ENCODE results near the gene PNMA5. TPM values are rescaled to one million over a fixed set of nuclear protein-coding genes. Genes with fewer than 3 reads are reported as not detected.
"Not testable (repeated sequence)": the region's sequence is repeated elsewhere in the genome, so short reads cannot be mapped to it uniquely, and the experiment has no call there.

Gene PNMA5
- total RNA-seq (2014; rRNA removed; shearing (Covaris generic); ENCODE audit: low replicate concordance) = not detected in 2 replicates

DNA sequence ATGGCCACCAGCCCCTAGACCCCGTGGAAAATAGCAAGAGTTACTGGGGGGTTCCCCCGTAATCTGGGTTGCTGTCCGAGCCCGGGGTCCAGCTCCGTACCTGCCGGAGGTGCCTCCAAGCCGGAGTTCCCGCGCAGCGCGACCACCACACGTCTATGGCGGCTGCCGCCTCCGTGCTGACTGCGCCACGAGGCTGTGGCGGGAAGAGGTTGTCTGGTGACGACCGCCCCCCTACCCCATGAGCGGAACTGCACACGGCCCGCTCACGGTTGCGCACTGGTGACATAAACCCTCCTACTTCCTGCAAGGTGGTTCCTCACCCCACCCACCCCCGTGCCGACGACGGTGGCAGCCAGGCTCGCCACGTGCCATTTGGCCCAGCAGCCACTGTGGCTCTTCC lies at the start of gene PNMA5:
Gene PNMA5, minus strand, starts transcription at position 184 of the 400 bp plus-strand sequence. CDS start 2,518 bp downstream, outside the sequence.
- no peak for DNase-seq (ENCODE audit: low read depth)
- in situ Hi-C loops (cut with HindIII; ENCODE audit: low pct_unique_long_range_greater_than_20kb, low sequenced_read_pairs) = no loop called here

DNA sequence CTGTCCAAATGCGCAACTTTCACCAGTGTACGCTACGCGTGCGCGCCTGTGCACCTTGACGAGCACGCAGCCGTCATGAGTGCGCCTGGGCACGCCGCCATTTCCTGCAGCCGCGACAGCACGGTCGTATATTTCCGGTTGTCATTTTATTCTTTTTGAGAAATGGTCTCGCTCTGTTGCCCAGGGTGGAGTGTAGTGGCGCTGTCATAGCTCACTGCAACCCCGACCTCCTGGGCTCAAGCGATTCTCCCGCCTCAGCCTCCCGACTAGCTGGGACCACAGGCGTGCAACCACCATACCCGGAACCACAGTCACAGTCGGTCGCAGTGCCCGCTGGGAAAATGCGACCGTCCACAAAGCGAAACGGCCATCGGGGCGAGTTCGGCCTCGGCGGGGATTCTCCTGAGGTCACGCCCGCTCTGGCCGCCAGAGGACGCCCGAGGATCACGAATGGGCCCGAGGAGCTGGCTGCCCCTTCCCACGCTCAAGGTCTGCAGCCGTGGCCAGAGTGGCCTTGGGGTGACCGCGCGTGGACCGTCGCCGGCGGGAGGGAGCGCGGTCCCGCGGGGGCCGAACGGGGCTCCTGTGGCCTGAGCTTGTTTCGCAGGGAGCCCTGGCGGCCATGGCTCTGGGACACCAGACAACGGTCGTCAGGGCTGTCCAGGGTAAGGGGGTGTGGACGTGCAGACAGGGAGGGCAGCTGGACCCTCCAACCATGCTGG lies 38.6 kb upstream of the PNMA5 start:
- in situ Hi-C loops (cut with HindIII; ENCODE audit: low pct_unique_long_range_greater_than_20kb, low sequenced_read_pairs) = no loop called here
- DNase-seq (ENCODE audit: low read depth) = peak; percentile 65

DNA sequence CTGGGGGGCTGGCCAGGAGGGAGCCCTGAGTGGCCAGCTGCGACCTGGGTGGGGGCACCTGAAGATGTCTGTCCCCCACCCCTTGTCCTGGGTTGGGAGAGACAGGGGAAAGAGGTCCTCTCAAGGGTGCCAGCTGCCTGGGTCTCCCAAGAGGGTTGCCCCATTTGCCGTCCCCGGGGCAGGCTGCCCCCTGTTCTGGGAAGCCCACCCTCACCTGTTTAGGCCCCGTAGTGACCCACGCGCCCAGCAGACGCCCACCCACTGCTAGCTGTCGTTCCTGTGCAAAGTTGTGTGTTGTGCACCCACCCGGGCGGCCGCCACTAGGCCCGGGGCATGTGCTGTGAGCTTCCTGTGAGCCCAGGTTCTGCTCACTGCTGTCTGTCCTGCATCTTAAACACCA lies 36.9 kb upstream of the PNMA5 start:
- in situ Hi-C loops (cut with HindIII; ENCODE audit: low pct_unique_long_range_greater_than_20kb, low sequenced_read_pairs) = no loop called here

DNA sequence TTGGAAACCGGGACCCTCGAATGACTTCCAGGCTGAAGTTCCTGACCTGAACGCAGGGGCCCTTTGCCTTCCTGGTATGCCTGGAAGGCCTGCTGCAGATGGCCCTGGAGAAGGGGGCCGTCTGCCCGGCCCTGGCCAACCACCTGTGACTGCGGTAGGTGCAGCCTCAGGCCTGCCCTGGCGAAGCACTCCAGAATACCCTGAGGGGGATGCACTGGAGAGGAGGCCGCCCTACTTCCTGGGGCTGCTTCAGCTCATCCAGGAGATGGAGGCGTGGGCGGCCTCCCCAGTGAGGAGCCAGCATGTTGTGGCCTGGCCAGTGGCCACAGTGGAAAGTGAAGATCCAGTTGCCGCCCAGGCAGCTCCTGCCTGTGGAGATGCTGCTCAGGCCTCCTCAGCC lies 36.0 kb upstream of the PNMA5 start:
- no peak for DNase-seq (ENCODE audit: low read depth)
- in situ Hi-C loops (cut with HindIII; ENCODE audit: low pct_unique_long_range_greater_than_20kb, low sequenced_read_pairs) = no loop called here

More for the DNA sequence above, 36.9 kb upstream of the PNMA5 start:
- no peak for DNase-seq (ENCODE audit: low read depth)

DNA sequence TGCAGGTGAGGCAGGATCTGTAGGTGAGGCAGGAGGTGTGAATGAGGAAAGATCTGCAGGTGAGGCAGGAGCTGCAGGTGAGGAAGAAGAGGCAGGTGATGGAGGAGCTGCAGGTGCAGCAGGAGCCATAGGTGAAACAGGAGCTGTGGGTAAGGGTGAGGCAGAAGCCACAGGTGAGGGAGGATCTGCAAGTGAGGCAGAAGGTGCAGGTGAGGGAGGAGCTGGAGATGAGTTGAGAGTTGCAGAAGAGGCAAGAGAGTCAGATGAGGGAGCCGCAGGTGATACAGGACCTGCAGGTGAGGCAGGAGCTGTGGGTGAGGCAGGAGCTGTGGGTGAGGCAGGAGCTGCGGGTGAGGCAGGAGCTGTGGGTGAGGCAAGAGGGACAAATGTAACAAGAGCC lies 35.2 kb upstream of the PNMA5 start:
- no peak for DNase-seq (ENCODE audit: low read depth)
- in situ Hi-C loops (cut with HindIII; ENCODE audit: low pct_unique_long_range_greater_than_20kb, low sequenced_read_pairs) = no loop called here

DNA sequence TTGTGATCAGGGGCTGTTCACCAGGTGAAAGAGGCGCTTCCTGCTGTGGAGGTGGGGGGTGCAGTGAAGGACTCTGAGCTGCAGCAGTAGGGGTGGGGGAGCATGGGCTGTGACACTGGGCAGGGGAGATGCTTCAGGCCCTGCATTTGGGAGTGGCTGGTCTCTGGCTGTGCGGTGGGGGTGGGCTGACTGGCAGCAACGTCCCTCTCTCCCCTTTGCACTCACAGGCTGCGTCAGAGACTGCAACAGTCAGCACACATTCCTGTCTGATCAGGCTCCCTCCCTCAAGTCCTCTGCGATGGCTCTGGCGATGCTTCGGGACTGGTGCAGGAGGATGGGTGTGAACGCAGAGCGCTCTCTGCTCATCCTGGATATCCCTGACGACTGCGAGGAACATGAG lies 34.6 kb upstream of the PNMA5 start:
- in situ Hi-C loops (cut with HindIII; ENCODE audit: low pct_unique_long_range_greater_than_20kb, low sequenced_read_pairs); DNase-seq (ENCODE audit: low read depth): not testable (repeated sequence)

DNA sequence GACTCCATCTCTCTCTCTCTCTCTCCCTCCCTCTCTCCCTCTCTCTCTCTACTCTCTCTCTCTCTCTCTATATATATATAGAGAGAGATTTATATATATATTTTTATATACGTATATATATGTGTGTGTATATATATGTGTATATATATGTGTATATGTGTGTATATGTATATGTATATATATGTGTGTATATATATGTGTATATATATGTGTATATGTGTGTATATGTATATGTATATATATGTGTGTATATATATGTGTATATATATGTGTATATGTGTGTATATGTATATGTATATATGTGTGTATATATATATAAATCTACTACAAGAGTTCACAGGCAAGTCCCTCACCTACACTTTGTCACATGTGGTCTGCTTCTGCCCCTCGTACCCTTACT lies 32.6 kb upstream of the PNMA5 start:
- DNase-seq (ENCODE audit: low read depth); in situ Hi-C loops (cut with HindIII; ENCODE audit: low pct_unique_long_range_greater_than_20kb, low sequenced_read_pairs): not testable (repeated sequence)

DNA sequence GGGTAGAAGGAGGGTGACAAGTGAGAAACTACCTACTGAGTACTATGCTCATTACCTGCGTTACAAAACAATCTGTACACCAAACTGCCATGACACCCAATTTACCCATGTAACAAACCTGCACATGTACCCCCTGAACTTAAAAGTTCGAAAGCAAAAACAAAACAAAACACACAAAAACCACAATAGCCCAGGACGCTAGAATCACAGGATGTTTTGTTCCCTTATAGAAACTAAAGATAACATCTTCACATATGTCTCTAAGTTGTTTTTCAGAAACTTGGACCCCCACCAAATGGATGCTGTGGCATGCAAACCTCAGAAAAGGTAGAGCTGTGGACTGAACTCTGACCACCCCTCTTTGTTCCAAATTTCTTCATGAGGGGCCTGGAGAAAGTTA lies 25.2 kb upstream of the PNMA5 start:
- in situ Hi-C loops (cut with HindIII; ENCODE audit: low pct_unique_long_range_greater_than_20kb, low sequenced_read_pairs) = no loop called here
- no peak for DNase-seq (ENCODE audit: low read depth)

DNA sequence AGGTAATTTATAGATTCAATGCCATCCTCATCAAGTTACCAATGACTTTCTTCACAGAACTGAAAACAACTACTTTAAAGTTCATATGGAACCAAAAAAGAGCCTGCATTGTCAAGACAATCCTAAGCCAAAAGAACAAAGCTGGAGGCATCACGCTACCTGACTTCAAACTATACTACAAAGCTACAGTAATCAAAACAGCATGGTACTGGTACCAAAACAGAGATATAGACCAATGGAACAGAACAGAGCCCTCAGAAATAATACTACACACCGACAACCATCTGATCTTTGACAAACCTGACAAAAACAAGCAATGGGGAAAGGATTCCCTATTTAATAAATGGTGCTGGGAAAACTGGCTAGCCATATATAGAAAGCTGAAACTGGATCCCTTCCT lies 23.3 kb upstream of the PNMA5 start:
- in situ Hi-C loops (cut with HindIII; ENCODE audit: low pct_unique_long_range_greater_than_20kb, low sequenced_read_pairs) = not testable (repeated sequence)

DNA sequence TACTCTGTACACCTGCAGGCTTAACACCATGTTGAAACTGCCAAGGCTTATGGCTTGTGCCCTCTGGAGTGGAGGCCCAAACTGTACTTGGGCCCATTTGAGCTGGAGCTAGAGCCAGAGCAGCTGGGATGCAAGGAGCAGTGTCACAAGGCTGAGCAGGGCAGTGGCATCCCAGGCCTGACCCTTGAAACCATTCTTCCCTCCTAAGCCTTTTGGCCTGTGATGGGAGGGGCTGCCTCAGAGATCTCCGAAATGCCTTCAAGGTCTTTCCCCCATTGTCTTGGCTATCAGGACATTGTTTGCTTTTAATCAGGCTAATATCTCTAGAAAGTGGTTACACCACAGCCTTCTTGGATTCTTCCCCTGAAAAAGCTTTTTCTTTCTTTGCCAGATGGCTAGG lies 10.9 kb upstream of the PNMA5 start:
- DNase-seq (ENCODE audit: low read depth) = no peak
- in situ Hi-C loops (cut with HindIII; ENCODE audit: low pct_unique_long_range_greater_than_20kb, low sequenced_read_pairs) = no loop called here

More for the DNA sequence above, 23.3 kb upstream of the PNMA5 start:
- DNase-seq (ENCODE audit: low read depth) = not testable (repeated sequence)

DNA sequence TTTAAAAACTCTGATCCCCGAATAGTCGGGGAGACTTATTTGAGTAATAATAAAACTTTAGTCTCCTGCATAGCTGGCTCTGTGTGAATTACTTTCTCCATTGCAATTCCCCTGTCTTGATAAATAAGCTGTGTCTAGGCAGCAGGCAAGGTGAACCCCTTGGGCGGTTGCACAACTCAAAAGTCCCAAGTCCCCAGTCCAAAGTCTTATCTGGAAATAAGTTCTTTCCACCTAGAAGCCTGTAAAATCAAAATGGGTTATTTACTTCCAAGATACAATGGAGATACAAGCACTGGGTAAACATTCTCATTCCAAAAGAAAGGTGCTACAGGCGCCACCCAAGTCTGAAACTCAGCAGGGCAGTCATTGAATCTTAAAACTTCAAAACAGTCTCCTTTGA lies 10.1 kb upstream of the PNMA5 start:
- in situ Hi-C loops (cut with HindIII; ENCODE audit: low pct_unique_long_range_greater_than_20kb, low sequenced_read_pairs) = no loop called here
- no peak for DNase-seq (ENCODE audit: low read depth)

DNA sequence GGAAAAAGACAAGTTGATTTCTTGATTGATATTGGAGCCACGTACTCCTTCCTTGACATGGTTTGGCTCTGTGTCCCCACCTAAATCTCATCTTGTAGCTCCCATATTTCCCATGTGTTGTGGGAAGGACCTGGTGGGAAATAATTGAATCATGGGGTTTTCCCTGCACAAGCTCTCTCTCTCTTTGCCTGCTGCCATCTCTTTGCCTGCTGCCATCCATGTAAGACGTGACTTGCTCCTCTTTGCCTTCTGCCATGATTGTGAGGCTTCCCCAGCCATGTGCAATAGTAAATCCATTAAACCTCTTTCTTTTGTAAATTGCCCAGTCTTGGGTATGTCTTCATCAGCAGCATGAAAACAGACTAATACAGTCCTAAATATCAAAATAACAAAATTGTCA lies 8.3 kb upstream of the PNMA5 start:
- DNase-seq (ENCODE audit: low read depth); in situ Hi-C loops (cut with HindIII; ENCODE audit: low pct_unique_long_range_greater_than_20kb, low sequenced_read_pairs): not testable (repeated sequence)

DNA sequence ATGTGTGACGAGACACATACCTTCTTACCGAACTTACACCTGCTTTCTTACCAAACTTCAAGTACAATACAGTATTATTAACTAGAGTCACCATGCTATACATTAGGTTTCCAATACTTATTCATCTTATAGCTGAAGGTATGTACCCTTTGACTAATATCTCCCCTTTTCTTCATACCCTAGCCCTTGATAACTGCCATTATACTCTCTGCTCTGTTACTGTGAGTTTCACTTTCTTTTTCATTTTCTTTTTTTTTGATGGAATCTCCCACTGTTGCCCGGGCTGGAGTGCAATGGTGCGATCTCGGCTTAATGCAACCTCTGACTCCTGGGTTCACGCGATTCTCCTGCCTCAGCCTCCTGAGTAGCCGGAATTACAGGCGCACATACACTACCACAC lies 3.4 kb upstream of the PNMA5 start:
- in situ Hi-C loops (cut with HindIII; ENCODE audit: low pct_unique_long_range_greater_than_20kb, low sequenced_read_pairs) = no loop called here

DNA sequence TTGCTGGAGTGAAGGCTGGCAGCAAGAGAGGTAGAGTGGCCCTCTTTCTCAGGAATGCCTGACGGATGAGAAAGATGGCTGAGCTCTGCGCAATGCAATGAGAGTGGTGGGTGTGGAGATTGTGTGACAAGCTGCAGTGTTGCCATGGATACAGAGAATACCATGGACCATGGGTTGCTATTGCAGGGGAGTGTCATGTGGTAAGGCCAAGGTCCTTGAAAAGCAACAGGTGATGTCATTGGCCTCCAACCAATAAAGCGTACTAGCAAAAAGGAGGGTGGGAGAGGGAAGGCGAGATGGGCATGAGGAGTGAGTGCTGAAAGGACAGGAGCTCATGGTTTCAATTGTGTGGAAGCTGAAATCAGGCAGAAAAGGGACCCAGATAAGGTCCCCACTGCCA lies 1.8 kb downstream of the PNMA5 start:
- in situ Hi-C loops (cut with HindIII; ENCODE audit: low pct_unique_long_range_greater_than_20kb, low sequenced_read_pairs) = no loop called here
- DNase-seq (ENCODE audit: low read depth) = no peak

More for the DNA sequence above, 3.4 kb upstream of the PNMA5 start:
- DNase-seq (ENCODE audit: low read depth) = no peak

DNA sequence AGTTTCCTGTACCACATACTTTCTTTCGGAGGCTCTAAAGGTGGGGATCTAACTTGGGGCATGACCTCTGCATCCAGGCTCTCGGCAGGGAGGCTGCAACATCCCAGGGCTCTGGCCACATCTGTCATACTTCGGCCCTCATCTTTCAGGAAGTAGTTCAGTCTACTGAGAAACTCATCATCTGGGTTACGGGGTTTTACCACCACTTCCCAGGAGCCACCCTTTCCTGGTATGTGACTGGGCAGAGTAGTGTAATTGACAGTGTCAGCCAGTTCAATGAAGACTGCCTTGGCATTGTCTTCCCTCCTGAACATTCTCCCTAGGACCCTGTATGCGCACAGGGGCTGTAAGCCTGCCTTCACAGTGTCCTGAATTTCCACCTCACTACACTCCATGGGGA lies 2.8 kb downstream of the PNMA5 start:
- DNase-seq (ENCODE audit: low read depth) = no peak
- in situ Hi-C loops (cut with HindIII; ENCODE audit: low pct_unique_long_range_greater_than_20kb, low sequenced_read_pairs) = no loop called here

DNA sequence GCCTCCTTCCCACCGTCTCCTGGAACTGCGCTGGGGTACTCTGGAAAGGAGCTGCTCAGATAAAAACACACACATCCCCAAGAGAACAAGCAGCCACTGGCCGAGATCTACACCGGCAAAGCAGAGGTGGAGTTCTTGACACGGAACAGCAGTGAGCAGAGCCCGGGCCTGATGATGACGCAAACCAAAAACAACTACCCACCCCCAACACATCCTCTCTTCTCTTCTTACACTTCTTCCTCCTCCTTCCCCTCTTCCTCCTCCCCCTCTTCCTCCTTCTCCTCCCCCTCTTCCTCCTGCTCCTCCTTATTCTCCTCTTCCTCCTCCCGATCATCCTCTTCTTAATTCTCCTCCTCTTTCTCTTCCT lies 4.6 kb downstream of the PNMA5 start:
- in situ Hi-C loops (cut with HindIII; ENCODE audit: low pct_unique_long_range_greater_than_20kb, low sequenced_read_pairs) = no loop called here
- no peak for DNase-seq (ENCODE audit: low read depth)

DNA sequence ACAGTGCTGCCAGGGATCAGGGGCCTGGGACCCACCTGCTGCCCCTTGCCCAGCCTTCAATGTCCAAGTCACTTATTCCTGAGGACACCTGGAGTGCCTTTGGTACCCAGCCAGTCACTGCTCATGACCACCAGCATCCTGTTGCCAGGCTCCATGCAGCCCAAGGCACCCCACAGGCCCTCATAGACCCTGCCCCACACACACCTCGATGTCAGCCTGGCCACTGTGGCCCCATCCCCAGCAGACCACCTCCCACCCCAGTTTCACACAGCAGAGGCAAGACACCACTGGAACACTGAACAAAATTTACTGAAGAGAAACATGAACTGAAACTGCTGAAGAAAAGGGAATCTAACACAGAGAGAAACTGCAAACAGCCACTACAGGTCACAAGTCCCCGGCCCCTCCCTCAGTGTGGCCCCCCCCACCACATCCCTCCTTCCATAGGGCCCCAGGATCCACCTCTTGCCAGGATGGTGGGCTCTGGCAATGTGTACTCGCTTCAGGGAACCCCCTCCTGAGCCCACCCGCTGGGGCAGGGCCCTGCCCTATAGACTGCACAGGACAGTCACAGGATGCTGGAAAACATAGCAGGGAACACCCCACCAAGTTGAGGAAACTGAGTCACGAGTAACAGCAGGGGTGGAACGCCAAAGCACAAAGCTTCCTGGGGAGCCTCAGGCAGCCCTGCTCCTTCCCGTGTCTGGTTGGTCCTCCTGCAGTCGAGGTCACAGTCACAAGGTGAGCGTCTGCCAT lies 5.2 kb downstream of the PNMA5 start:
- in situ Hi-C loops (cut with HindIII; ENCODE audit: low pct_unique_long_range_greater_than_20kb, low sequenced_read_pairs) = no loop called here
- DNase-seq (ENCODE audit: low read depth) = no peak

DNA sequence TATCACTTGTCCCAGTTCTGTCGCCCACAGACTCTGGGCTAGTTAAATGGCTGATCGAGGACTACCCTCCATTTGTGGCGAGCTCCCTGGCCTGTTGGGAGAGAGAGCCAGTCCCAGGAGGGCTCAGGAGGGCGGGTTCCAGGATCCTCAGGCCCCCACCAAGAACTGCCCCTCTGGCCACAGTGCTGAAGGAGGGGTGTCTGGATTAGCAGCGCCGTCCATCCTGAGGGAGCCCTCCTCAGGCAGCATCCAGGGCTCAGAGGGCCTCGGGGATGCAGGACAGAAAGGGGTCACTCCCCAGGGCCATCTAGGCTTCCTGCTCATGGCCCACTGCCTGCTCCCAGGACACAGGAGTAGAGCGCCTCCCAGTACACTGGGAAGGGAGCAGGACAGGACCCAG lies 6.1 kb downstream of the PNMA5 start:
- in situ Hi-C loops (cut with HindIII; ENCODE audit: low pct_unique_long_range_greater_than_20kb, low sequenced_read_pairs) = no loop called here
- DNase-seq (ENCODE audit: low read depth) = no peak

DNA sequence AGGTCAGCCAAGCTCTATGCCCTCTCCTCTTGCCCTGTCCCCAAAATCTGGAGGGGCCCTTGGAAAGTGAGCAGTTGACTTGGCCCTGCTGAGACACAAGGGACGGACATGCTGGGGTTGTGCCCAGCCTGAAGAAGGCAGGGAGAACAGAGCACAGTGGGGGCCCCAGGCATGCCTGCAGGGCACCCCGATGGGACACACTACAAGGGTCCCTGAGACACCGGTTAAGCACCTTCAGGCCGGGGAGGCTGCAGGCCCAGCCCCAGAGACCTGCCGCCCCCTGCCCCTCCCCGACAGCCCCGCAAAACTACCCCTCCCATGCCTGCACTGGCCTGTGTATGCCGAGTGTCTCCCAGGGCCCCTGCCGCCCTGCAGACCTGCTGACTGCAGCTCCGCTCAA lies 6.8 kb downstream of the PNMA5 start:
- DNase-seq (ENCODE audit: low read depth); in situ Hi-C loops (cut with HindIII; ENCODE audit: low pct_unique_long_range_greater_than_20kb, low sequenced_read_pairs): not testable (repeated sequence)

DNA sequence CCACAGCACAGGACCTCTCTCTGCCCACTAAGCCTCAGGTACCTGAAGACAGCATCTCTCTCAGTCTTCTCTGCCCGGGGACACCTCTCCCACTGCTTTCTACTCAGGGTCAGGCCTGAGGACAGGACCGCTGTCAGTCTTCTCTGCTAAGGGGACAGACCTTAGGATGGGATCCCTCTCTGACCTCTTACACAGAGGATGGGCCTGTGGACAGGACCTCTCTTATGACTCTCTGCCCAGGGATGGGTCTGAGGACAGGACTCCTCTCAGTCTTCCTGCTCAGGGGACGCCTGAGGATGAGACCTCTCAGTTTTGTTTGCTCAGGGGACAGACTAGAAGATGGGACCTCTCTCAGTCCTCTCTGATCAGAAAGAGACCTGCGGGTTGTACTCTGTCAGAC lies 8.5 kb downstream of the PNMA5 start:
- in situ Hi-C loops (cut with HindIII; ENCODE audit: low pct_unique_long_range_greater_than_20kb, low sequenced_read_pairs); DNase-seq (ENCODE audit: low read depth): not testable (repeated sequence)
